ENCODE data around the gene MGRN1.

MGRN1 gene

DNA sequence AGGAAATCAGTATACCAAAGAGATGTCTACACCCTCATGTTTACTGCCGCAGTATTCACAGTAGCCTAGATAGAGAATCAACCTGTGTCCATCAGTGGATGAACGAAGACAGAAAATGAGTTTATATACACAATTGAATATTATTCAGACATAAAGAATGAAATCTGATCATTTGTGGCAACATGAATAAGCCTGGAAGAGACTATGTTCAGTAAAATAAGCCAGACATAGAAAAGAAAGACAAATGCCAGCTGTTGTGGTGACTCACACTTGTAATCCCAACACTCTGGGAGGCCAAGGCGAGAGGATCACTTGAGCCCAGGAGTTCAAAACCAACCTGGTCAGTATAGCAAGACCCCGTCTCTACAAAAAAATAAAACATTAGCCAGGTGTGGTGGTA lies 84.9 kb downstream of the MGRN1 start:
- no peaks in the 10 kb centered on the region for H3K9me3 ChIP-seq (ENCODE audit: insufficient read depth, low read length, severe bottlenecking)
- H3K36me3 ChIP-seq (ENCODE audit: insufficient read depth, low read length): peaks cover 39% of the 10 kb centered on the region
- H3K4me3 ChIP-seq (ENCODE audit: low read depth in 1 of 2, low read length in 2 of 2): no peak overlapping the region
- H3K9ac ChIP-seq (ENCODE audit: low read depth, low read length): no peak overlapping the region
- no peaks in the 10 kb centered on the region for H4K20me1 ChIP-seq (ENCODE audit: insufficient read depth, low read length)
- H3K79me2 ChIP-seq (ENCODE audit: insufficient read depth, low read length): no peaks in the 10 kb centered on the region
- no peaks in the 10 kb centered on the region for H3K27me3 ChIP-seq (ENCODE audit: insufficient read depth, low read length, poor library complexity)
- H2AFZ ChIP-seq (ENCODE audit: low read depth, low read length): no peak overlapping the region
- DNase-seq (no peak), ATAC-seq (ENCODE audit: insufficient read depth, low read depth) (no peak)
- TF ChIP-seq EZH2 (IDR thresholded peaks at IDR 0.05; ENCODE audit: borderline replicate concordance, low read depth, low read length, severe bottlenecking): no peak
- TF ChIP-seq, protein P1, sequence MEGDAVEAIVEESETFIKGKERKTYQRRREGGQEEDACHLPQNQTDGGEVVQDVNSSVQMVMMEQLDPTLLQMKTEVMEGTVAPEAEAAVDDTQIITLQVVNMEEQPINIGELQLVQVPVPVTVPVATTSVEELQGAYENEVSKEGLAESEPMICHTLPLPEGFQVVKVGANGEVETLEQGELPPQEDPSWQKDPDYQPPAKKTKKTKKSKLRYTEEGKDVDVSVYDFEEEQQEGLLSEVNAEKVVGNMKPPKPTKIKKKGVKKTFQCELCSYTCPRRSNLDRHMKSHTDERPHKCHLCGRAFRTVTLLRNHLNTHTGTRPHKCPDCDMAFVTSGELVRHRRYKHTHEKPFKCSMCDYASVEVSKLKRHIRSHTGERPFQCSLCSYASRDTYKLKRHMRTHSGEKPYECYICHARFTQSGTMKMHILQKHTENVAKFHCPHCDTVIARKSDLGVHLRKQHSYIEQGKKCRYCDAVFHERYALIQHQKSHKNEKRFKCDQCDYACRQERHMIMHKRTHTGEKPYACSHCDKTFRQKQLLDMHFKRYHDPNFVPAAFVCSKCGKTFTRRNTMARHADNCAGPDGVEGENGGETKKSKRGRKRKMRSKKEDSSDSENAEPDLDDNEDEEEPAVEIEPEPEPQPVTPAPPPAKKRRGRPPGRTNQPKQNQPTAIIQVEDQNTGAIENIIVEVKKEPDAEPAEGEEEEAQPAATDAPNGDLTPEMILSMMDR (IDR thresholded peaks at IDR 0.05; ENCODE audit: borderline replicate concordance, extremely low read depth, low read length, poor library complexity, severe bottlenecking): no peak
- H3K27ac ChIP-seq (ENCODE audit: low read length): no peak overlapping the region
- H3K4me1 ChIP-seq (ENCODE audit: insufficient read depth, low read length): no peaks in the 10 kb centered on the region
- H3K4me2 ChIP-seq (ENCODE audit: insufficient read depth, low read length): no peak overlapping the region

DNA sequence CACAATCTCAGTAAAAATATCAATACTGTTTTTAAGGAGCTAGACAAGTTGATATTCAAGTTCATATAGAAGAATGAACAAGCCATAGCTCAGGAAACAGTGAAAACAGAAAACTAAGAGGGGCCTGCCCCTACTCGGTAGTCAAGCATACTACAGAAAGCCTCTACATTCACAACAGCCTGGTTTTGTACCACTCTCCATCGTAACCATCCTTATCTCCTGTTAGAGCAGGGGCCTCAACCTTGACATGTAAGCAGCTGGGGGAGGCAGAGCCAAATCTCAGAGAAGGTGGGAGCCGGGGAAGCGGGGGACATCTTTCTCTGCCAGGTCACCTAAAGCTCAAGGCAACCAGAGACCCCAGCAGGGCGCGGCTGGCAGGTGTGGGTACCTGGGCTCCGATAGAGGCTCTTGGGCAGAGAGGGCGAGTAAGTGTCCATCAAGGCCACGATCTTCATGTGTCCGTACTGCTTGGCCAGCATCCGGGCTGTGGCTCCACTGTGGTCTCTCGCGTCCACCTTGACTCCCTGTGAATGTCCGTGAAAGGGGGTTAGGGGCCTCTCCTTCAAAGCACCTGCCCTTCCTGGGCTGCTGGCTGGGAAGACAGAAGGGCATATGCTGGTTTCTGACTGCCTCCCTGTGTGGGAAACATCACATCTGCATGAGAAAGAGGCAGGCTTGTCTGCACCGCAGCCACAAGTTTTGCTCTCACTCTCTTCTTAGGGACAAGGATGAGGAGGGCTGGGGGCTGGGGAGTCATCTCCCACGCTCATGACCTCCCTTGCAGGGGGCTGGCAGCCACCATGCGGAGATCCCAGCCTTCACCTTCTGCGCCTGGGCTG lies 89.3 kb downstream of the MGRN1 start:
- Histone ChIP-seq H3K9me3 (ENCODE audit: insufficient read depth, low read length, severe bottlenecking) (no peaks in the 10 kb centered on the region), H3K36me3 (ENCODE audit: insufficient read depth, low read length) (peaks cover 35% of the 10 kb centered on the region), H3K4me3 (ENCODE audit: low read depth in 1 of 2, low read length in 2 of 2) (no peak overlapping the region), H3K27ac (ENCODE audit: low read length) (no peak overlapping the region), H2AFZ (ENCODE audit: low read depth, low read length) (no peak overlapping the region), H3K9ac (ENCODE audit: low read depth, low read length) (no peak overlapping the region), H3K4me2 (ENCODE audit: insufficient read depth, low read length) (no peak overlapping the region), H4K20me1 (ENCODE audit: insufficient read depth, low read length) (no peaks in the 10 kb centered on the region), H3K79me2 (ENCODE audit: insufficient read depth, low read length) (no peaks in the 10 kb centered on the region), H3K4me1 (ENCODE audit: insufficient read depth, low read length) (no peaks in the 10 kb centered on the region), H3K27me3 (ENCODE audit: insufficient read depth, low read length, poor library complexity) (no peaks in the 10 kb centered on the region)
- ATAC-seq (ENCODE audit: insufficient read depth, low read depth) (no peak), DNase-seq (no peak)
- TF ChIP-seq, protein P1 (IDR thresholded peaks at IDR 0.05; ENCODE audit: borderline replicate concordance, extremely low read depth, low read length, poor library complexity, severe bottlenecking): no peak
- no peak for TF ChIP-seq EZH2 (IDR thresholded peaks at IDR 0.05; ENCODE audit: borderline replicate concordance, low read depth, low read length, severe bottlenecking)

DNA sequence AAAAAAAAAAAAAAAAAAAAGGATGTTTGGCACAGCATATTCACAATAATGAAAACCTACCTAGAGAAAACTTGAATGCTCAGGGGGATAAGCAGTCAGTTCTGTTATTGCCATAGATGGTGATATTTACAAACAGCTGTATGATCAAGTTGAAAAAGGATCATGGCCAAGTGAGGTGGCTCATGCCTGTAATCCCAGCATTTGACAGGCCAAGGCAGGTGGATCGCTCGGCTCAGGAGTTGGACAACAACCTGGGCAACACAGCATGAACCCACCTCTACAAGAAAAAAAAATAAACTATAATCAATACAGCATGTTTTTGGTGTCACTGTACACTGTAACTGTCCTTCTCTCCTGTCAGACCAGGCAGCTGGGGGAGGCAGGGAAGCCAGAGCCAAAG lies 90.4 kb downstream of the MGRN1 start:
- no peak overlapping the region for H2AFZ ChIP-seq (ENCODE audit: low read depth, low read length)
- H3K27ac ChIP-seq (ENCODE audit: low read length): no peak overlapping the region
- DNase-seq (no peak), ATAC-seq (ENCODE audit: insufficient read depth, low read depth) (no peak)
- H3K27me3 ChIP-seq (ENCODE audit: insufficient read depth, low read length, poor library complexity): no peaks in the 10 kb centered on the region
- H3K36me3 ChIP-seq (ENCODE audit: insufficient read depth, low read length): peaks cover 29% of the 10 kb centered on the region
- H3K4me2 ChIP-seq (ENCODE audit: insufficient read depth, low read length): no peak overlapping the region
- no peak overlapping the region for H3K9ac ChIP-seq (ENCODE audit: low read depth, low read length)
- no peak overlapping the region for H3K4me3 ChIP-seq (ENCODE audit: low read depth in 1 of 2, low read length in 2 of 2)
- H3K4me1 ChIP-seq (ENCODE audit: insufficient read depth, low read length): no peaks in the 10 kb centered on the region
- H4K20me1 ChIP-seq (ENCODE audit: insufficient read depth, low read length): no peaks in the 10 kb centered on the region
- H3K9me3 ChIP-seq (ENCODE audit: insufficient read depth, low read length, severe bottlenecking): no peaks in the 10 kb centered on the region
- TF ChIP-seq EZH2 (IDR thresholded peaks at IDR 0.05; ENCODE audit: borderline replicate concordance, low read depth, low read length, severe bottlenecking): no peak
- TF ChIP-seq, protein P1 (IDR thresholded peaks at IDR 0.05; ENCODE audit: borderline replicate concordance, extremely low read depth, low read length, poor library complexity, severe bottlenecking): no peak
- no peaks in the 10 kb centered on the region for H3K79me2 ChIP-seq (ENCODE audit: insufficient read depth, low read length)
